ENCODE data around the gene SPPL2B. TPM values are rescaled to one million over a fixed set of nuclear protein-coding genes. Genes with fewer than 3 reads are reported as not detected.
"Not testable (repeated sequence)": the region's sequence is repeated elsewhere in the genome, so short reads cannot be mapped to it uniquely, and the experiment has no call there.

SPPL2B gene
- total and polyA plus RNA-seq, 2 experiments from 2014 or later = 40.9 to 87.7 TPM

DNA sequence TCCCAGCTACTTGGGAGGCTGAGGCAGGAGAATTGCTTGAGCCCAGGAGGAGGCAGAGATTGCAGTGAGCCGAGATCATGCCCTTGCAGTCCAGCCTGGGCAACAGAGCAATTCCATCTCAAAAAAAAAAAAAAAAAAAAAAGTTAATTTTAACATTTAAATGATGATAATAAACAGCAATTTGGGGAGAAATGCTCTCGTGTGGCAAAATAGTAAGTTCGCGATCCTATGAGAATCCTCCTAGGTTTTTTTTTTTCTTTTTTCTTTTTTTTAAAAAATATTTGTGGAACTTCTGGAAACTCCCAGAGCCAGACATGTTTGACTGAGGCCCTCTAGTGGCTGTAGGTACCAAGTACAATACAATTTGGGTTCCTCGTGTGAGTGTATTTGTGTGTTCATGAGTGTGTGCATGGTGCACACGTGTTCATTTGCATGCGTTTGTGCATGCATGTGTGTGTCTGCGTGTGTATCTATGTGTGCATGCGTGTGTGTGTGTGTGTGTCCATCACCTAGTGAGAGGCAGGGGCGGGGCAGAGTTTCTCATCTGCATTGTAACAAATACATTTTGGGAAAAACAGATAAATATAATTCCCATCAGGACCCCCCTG, 62.7 kb downstream of the SPPL2B start:
- H2AFZ ChIP-seq = no peak overlapping the region
- H3K4me1 ChIP-seq (ENCODE audit: insufficient read depth) = no peaks in the 10 kb centered on the region
- no peaks in the 10 kb centered on the region for H3K27me3 ChIP-seq
- H3K27ac ChIP-seq = no peak overlapping the region
- no peaks in the 10 kb centered on the region for H3K9me2 ChIP-seq (replicated peaks; ENCODE audit: insufficient read depth)
- H3K9me3 ChIP-seq (ENCODE audit: low read depth) = no peaks in the 10 kb centered on the region
- no peak for TF ChIP-seq EZH2 (IDR thresholded peaks at IDR 0.05; ENCODE audit: borderline replicate concordance)
- TF ChIP-seq, protein P1, sequence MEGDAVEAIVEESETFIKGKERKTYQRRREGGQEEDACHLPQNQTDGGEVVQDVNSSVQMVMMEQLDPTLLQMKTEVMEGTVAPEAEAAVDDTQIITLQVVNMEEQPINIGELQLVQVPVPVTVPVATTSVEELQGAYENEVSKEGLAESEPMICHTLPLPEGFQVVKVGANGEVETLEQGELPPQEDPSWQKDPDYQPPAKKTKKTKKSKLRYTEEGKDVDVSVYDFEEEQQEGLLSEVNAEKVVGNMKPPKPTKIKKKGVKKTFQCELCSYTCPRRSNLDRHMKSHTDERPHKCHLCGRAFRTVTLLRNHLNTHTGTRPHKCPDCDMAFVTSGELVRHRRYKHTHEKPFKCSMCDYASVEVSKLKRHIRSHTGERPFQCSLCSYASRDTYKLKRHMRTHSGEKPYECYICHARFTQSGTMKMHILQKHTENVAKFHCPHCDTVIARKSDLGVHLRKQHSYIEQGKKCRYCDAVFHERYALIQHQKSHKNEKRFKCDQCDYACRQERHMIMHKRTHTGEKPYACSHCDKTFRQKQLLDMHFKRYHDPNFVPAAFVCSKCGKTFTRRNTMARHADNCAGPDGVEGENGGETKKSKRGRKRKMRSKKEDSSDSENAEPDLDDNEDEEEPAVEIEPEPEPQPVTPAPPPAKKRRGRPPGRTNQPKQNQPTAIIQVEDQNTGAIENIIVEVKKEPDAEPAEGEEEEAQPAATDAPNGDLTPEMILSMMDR (IDR thresholded peaks at IDR 0.05; ENCODE audit: poor library complexity) = peak; percentile 87
- WGBS (ENCODE audit: low lambda C conversion rate, missing lambda C conversion rate) = 10% methylated on average over 10 of the region's 10 CpGs
- peak overlapping the region; percentile 12 for H3K4me2 ChIP-seq
- no peaks in the 10 kb centered on the region for H3K79me2 ChIP-seq
- H3K4me3 ChIP-seq = no peak overlapping the region
- peak; percentile 81 for DNase-seq (ENCODE audit: low spot score)
- no peaks in the 10 kb centered on the region for H4K20me1 ChIP-seq (ENCODE audit: insufficient read depth, poor library complexity, severe bottlenecking)
- no peaks in the 10 kb centered on the region for H3K36me3 ChIP-seq (replicated peaks; ENCODE audit: insufficient read depth, low read depth)

DNA sequence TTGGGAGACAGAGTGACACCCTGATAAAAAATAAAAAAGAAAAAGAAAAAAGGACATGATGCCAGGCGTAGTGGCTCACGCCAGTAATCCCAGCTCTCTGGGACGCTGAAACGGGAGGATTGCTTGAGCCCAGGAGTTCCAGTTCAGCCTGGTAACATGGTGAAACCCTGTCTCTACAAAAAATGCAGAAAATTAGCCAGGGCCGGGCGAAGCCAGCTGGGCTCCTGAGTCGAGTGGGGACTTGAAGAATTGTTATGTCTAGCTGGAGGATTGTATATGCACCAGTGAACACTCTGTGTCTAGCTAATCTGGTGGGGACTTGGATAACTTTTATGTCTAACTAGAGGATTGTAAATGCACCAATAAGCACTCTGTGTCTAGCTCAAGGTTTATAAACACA, 63.9 kb downstream of the SPPL2B start:
- no peak for DNase-seq (ENCODE audit: low spot score)
- H3K9me2 ChIP-seq (replicated peaks; ENCODE audit: insufficient read depth) = no peaks in the 10 kb centered on the region
- TF ChIP-seq, protein P1 (IDR thresholded peaks at IDR 0.05; ENCODE audit: poor library complexity) = no peak
- no peak for TF ChIP-seq EZH2phosphoT487 (IDR thresholded peaks at IDR 0.05; ENCODE audit: low read depth, severe bottlenecking, unreplicated experiment)
- TF ChIP-seq EZH2 (IDR thresholded peaks at IDR 0.05; ENCODE audit: borderline replicate concordance) = no peak
- no peak overlapping the region for H3K27ac ChIP-seq
- no peaks in the 10 kb centered on the region for H3K4me1 ChIP-seq (ENCODE audit: insufficient read depth)
- no peaks in the 10 kb centered on the region for H3K9me3 ChIP-seq (ENCODE audit: low read depth)
- no peak overlapping the region for H3K4me3 ChIP-seq
- H2AFZ ChIP-seq = no peak overlapping the region
- H3K27me3 ChIP-seq = no peaks in the 10 kb centered on the region
- no peak overlapping the region for H3K4me2 ChIP-seq
- no peaks in the 10 kb centered on the region for H3K36me3 ChIP-seq (replicated peaks; ENCODE audit: insufficient read depth, low read depth)
- H4K20me1 ChIP-seq (ENCODE audit: insufficient read depth, poor library complexity, severe bottlenecking) = no peaks in the 10 kb centered on the region
- WGBS (ENCODE audit: low lambda C conversion rate, missing lambda C conversion rate) = 76% methylated on average over 7 of the region's 7 CpGs
- no peaks in the 10 kb centered on the region for H3K79me2 ChIP-seq

DNA sequence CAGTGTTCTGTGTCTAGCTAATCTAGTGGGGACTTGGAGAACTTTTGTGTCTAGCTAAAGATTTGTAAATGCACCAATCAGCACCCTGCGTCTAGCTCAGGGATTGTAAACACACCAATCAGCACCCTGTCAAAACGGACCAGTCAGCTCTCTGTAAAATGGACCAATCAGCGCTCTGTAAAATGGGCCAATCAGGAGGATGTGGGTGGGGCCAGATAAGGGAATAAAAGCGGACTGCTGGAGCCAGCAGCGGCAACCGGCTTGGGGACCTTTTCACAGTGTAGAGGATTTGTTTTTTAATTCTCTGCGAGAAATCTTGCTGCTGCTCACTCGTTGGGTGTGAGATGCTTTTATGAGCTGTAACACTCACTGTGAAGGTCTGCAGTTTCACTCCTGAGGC, 64.4 kb downstream of the SPPL2B start:
- H3K27ac ChIP-seq; H2AFZ ChIP-seq; H3K4me2 ChIP-seq; H3K9me3 ChIP-seq (ENCODE audit: low read depth); H3K27me3 ChIP-seq; H3K4me1 ChIP-seq (ENCODE audit: insufficient read depth); H3K4me3 ChIP-seq; H3K36me3 ChIP-seq (replicated peaks; ENCODE audit: insufficient read depth, low read depth); H3K9me2 ChIP-seq (replicated peaks; ENCODE audit: insufficient read depth); DNase-seq (ENCODE audit: low spot score); H4K20me1 ChIP-seq (ENCODE audit: insufficient read depth, poor library complexity, severe bottlenecking); H3K79me2 ChIP-seq: not testable (repeated sequence)
- WGBS (ENCODE audit: low lambda C conversion rate, missing lambda C conversion rate) = 85% methylated on average over 8 of the region's 8 CpGs

DNA sequence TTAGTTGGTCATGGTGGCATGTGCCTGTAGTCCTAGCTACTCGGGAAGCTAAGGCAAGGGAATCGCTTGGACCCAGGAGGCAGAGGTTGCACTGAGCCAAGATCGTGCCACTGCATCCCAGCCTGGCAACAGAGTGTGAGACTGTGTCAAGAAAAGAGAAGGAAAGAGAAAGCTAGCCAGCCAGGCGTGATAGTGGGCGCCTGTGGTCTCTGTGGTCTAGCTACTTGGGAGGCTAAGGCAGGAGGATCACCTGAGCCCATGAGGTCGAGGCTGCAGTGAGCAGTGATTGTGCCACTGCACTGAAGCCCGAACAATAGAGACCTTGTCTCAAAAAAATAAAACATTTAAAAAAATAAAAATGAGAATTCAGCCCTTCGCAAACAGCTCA, 65.6 kb downstream of the SPPL2B start:
- no peaks in the 10 kb centered on the region for H3K36me3 ChIP-seq (replicated peaks; ENCODE audit: insufficient read depth, low read depth)

More for the DNA sequence above, 65.6 kb downstream of the SPPL2B start:
- no peaks in the 10 kb centered on the region for H3K27me3 ChIP-seq
- no peak for DNase-seq (ENCODE audit: low spot score)
- TF ChIP-seq EZH2phosphoT487 (IDR thresholded peaks at IDR 0.05; ENCODE audit: low read depth, severe bottlenecking, unreplicated experiment) (no peak), EZH2 (IDR thresholded peaks at IDR 0.05; ENCODE audit: borderline replicate concordance) (no peak)
- TF ChIP-seq, protein P1 (IDR thresholded peaks at IDR 0.05; ENCODE audit: poor library complexity) = no peak
- no peaks in the 10 kb centered on the region for H3K4me1 ChIP-seq (ENCODE audit: insufficient read depth)
- H3K9me2 ChIP-seq (replicated peaks; ENCODE audit: insufficient read depth) = no peaks in the 10 kb centered on the region
- no peak overlapping the region for H2AFZ ChIP-seq
- H3K4me3 ChIP-seq = no peak overlapping the region
- H3K79me2 ChIP-seq = no peaks in the 10 kb centered on the region
- no peak overlapping the region for H3K4me2 ChIP-seq
- no peak overlapping the region for H3K27ac ChIP-seq
- no peaks in the 10 kb centered on the region for H4K20me1 ChIP-seq (ENCODE audit: insufficient read depth, poor library complexity, severe bottlenecking)
- 89% methylated on average over 8 of the region's 8 CpGs for WGBS (ENCODE audit: low lambda C conversion rate, missing lambda C conversion rate)
- no peaks in the 10 kb centered on the region for H3K9me3 ChIP-seq (ENCODE audit: low read depth)

All from hepatocyte (in vitro differentiated cells).